Measurements from ENCODE around the gene AFG1L. TPM values are rescaled to one million over a fixed set of nuclear protein-coding genes. Genes with fewer than 3 reads are reported as not detected.

AFG1L gene
- polyA plus RNA-seq, 1 of the 3 experiments (the other 2 are of a cell fraction) = 0.71 TPM

DNA sequence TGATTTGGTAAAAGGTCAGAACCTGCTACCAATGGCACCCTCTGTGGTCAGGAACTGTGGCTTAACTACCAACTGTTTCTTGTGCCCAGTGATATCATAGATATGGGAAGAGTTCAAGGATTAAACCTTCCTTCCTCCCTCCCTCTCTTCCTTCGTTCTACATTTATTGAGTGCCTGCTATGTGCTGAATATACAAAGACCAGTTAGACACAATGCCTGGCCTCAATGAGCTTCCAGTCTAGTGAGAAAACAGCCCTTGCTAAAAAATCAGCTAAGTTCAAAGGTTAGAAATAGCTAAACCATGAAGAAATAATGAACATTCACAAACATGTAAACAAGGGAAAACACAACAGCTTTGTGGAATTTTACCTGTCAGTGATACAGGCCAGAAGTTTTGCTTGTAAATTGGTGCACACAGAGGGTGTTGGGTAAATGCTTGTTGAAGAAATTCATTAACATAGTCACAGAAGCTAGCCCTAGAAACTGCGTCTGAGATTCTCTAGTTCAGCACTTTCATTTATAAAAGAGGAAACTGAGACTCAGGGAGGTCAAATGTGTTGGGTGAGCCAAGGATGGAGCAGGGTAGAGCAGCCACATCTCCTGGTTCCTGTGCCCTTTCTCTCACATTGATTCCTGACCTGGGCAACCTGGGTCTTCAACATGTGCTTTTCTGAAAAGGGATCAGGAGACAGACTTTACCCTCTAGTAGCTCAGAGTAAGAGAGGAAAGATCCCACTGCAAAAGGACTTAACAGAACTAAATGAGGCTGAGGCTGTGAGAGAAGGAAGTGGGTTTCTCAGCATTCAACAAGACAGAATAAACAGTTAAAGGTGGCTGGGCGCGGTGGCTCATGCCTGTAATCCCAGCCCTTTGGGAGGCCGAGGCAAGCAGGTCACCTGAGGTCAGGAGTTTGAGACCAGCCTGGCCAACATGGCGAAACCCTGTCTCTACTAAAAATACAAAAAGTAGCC, 251.5 kb downstream of the AFG1L start:
- no peak overlapping the region for H3K27ac ChIP-seq (ENCODE audit: low read depth in 2 of 2, low read length in 1 of 2)
- H3K27me3 ChIP-seq (ENCODE audit: insufficient read depth) = no peaks in the 10 kb centered on the region
- POLR2A ChIA-PET = interaction anchor here (0.7 kb wide), 1 partner anchor 14 kb away, joined by 3 read pairs; the partner anchor contains the start of gene FOXO3
- H3K4me1 ChIP-seq (ENCODE audit: control insufficient read depth in 1 of 2, insufficient read depth in 2 of 2, low read depth in 1 of 2, low read length in 1 of 2) = peaks cover 0 to 11% of the 10 kb centered on the region in 2 experiments; a peak in 1 of 4 replicates
- no peak for DNase-seq
- CTCF ChIA-PET = interaction anchor here (0.9 to 8.1 kb wide), 10 partner anchors 10 to 526 kb away, joined by 3 to 115 read pairs (median 4); no protein-coding TSS in a partner anchor
- no peaks in the 10 kb centered on the region for H3K79me2 ChIP-seq (ENCODE audit: insufficient read depth)
- H3K9ac ChIP-seq = no peak overlapping the region
- no peaks in the 10 kb centered on the region for H3K36me3 ChIP-seq (replicated peaks in 1 of 2; ENCODE audit: control insufficient read depth in 1 of 2, insufficient read depth in 2 of 2, low read length in 1 of 2)
- H2AFZ ChIP-seq (ENCODE audit: low read depth) = no peak overlapping the region
- H3K9me2 ChIP-seq = no peaks in the 10 kb centered on the region
- no peaks in the 10 kb centered on the region for H4K20me1 ChIP-seq (ENCODE audit: insufficient read depth)
- H3K9me3 ChIP-seq = no peaks in the 10 kb centered on the region
- no peak overlapping the region for H3K4me2 ChIP-seq
- TF ChIP-seq RCOR1 (IDR thresholded peaks at IDR 0.05; ENCODE audit: low read length) (no peak), SIN3A (IDR thresholded peaks at IDR 0.05; ENCODE audit: borderline replicate concordance, low read depth, low read length) (no peak), EP300 (IDR thresholded peaks at IDR 0.05; ENCODE audit: borderline replicate concordance in 1 of 2, low read depth in 1 of 2, low read length in 1 of 2) (0 out of 4 replicates have a peak, but pooled peaks of 1 of the 2 experiments have one; percentile 0), ZBTB33 (IDR thresholded peaks at IDR 0.05; ENCODE audit: borderline replicate concordance, low read depth) (no peak)
- WGBS (ENCODE audit: low lambda C conversion rate) = 84% methylated on average over 6 of the region's 6 CpGs
- no peaks in the 10 kb centered on the region for H3F3A ChIP-seq (replicated peaks; ENCODE audit: insufficient read depth)
- no peak overlapping the region for H3K4me3 ChIP-seq (ENCODE audit: low read depth in 2 of 2, low read length in 1 of 2)

- H3K9me3 ChIP-seq = no peaks in the 10 kb centered on the region
- no peaks in the 10 kb centered on the region for H4K20me1 ChIP-seq (ENCODE audit: insufficient read depth)
- H3K4me2 ChIP-seq = no peak overlapping the region
- no peaks in the 10 kb centered on the region for H3K79me2 ChIP-seq (ENCODE audit: insufficient read depth)
- no peaks in the 10 kb centered on the region; a peak in 1 of 4 replicates for H3K4me1 ChIP-seq (ENCODE audit: control insufficient read depth in 1 of 2, insufficient read depth in 2 of 2, low read depth in 1 of 2, low read length in 1 of 2)
- no peaks in the 10 kb centered on the region for H3K36me3 ChIP-seq (replicated peaks in 1 of 2; ENCODE audit: control insufficient read depth in 1 of 2, insufficient read depth in 2 of 2, low read length in 1 of 2)
- ChIA-PET CTCF (no interaction called here), POLR2A (no interaction called here)
- peaks cover 5% of the 10 kb centered on the region for H3F3A ChIP-seq (replicated peaks; ENCODE audit: insufficient read depth)
- 84% methylated on average over 1 of the region's 1 CpG for WGBS (ENCODE audit: low lambda C conversion rate)
- H2AFZ ChIP-seq (ENCODE audit: low read depth) = peak overlapping the region; percentile 8; the same call in 1 of the 2 replicates
- no peak overlapping the region for H3K9ac ChIP-seq
- no peak for DNase-seq
- H3K27me3 ChIP-seq (ENCODE audit: insufficient read depth) = no peaks in the 10 kb centered on the region
- H3K27ac ChIP-seq (ENCODE audit: low read depth in 2 of 2, low read length in 1 of 2) = no peak overlapping the region
- no peaks in the 10 kb centered on the region for H3K9me2 ChIP-seq
- H3K4me3 ChIP-seq (ENCODE audit: low read depth in 2 of 2, low read length in 1 of 2) = no peak overlapping the region
- TF ChIP-seq MXI1 (IDR thresholded peaks at IDR 0.05; ENCODE audit: low read depth, low read length) (no peak), NRF1 (IDR thresholded peaks at IDR 0.05; ENCODE audit: low read depth, low read length) (no peak), ZBTB33 (IDR thresholded peaks at IDR 0.05; ENCODE audit: borderline replicate concordance, low read depth) (no peak), TCF12 (IDR thresholded peaks at IDR 0.05) (no peak), IRF3 (IDR thresholded peaks at IDR 0.05; ENCODE audit: low read depth, low read length) (no peak)
- TF ChIP-seq, protein P1, sequence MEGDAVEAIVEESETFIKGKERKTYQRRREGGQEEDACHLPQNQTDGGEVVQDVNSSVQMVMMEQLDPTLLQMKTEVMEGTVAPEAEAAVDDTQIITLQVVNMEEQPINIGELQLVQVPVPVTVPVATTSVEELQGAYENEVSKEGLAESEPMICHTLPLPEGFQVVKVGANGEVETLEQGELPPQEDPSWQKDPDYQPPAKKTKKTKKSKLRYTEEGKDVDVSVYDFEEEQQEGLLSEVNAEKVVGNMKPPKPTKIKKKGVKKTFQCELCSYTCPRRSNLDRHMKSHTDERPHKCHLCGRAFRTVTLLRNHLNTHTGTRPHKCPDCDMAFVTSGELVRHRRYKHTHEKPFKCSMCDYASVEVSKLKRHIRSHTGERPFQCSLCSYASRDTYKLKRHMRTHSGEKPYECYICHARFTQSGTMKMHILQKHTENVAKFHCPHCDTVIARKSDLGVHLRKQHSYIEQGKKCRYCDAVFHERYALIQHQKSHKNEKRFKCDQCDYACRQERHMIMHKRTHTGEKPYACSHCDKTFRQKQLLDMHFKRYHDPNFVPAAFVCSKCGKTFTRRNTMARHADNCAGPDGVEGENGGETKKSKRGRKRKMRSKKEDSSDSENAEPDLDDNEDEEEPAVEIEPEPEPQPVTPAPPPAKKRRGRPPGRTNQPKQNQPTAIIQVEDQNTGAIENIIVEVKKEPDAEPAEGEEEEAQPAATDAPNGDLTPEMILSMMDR (IDR thresholded peaks at IDR 0.05) = no peak
- TF ChIP-seq, protein P2, sequence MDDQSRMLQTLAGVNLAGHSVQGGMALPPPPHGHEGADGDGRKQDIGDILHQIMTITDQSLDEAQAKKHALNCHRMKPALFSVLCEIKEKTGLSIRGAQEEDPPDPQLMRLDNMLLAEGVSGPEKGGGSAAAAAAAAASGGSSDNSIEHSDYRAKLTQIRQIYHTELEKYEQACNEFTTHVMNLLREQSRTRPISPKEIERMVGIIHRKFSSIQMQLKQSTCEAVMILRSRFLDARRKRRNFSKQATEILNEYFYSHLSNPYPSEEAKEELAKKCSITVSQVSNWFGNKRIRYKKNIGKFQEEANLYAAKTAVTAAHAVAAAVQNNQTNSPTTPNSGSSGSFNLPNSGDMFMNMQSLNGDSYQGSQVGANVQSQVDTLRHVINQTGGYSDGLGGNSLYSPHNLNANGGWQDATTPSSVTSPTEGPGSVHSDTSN (IDR thresholded peaks at IDR 0.05) = no peak
- TF ChIP-seq, protein P3, sequence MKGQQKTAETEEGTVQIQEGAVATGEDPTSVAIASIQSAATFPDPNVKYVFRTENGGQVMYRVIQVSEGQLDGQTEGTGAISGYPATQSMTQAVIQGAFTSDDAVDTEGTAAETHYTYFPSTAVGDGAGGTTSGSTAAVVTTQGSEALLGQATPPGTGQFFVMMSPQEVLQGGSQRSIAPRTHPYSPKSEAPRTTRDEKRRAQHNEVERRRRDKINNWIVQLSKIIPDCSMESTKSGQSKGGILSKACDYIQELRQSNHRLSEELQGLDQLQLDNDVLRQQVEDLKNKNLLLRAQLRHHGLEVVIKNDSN (IDR thresholded peaks at IDR 0.05; ENCODE audit: borderline replicate concordance, low read depth) = no peak
Measured at GRCh38 chr6:108549241-108549640, 254.4 kb downstream of the AFG1L start.

All from SK-N-SH (cell line).